Smooth muscle cell (in vitro differentiated cells): ENCODE data around the gene CRADD. TPM values are rescaled to one million over a fixed set of nuclear protein-coding genes. Genes with fewer than 3 reads are reported as not detected.
A peak's percentile ranks its signal among the peaks of the same experiment; 100 is the strongest.

Experiments used
- DNase-seq: peaks from one replicate; lab custom pipeline; 2025; ENCODE audit not compliant: unreplicated experiment; lab: John Stamatoyannopoulos, UW
- H2AFZ ChIP-seq: fragments of 200-600 bp; sonication (generic); 2 replicates; pipeline ENCODE4 v1.6.0; 2016; ENCODE audit warnings: antibody characterized with exemption, low read depth, mild to moderate bottlenecking
- H3F3A ChIP-seq: fragments of 200-600 bp; sonication (generic); 2 replicates; pipeline ENCODE4 v1.6.0; 2017; ENCODE audit warnings: antibody characterized with exemption, low read depth
- H3K27ac ChIP-seq: fragments of 200-600 bp; sonication (generic); 2 replicates; pipeline ENCODE4 v1.5.1; 2016; ENCODE audit warnings: low read depth, mild to moderate bottlenecking
- H3K27me3 ChIP-seq: fragments of 200-600 bp; sonication (generic); 2 replicates; pipeline ENCODE4 v1.6.1; 2016; ENCODE audit warnings: low read depth, mild to moderate bottlenecking
- H3K36me3 ChIP-seq: fragments of 200-600 bp; sonication (generic); 2 replicates; pipeline ENCODE4 v1.5.1; 2016; ENCODE audit warnings: low read depth
- H3K4me1 ChIP-seq: fragments of 200-600 bp; sonication (generic); 2 replicates; pipeline ENCODE4 v1.5.1; 2016; ENCODE audit warnings: low read depth
- H3K4me2 ChIP-seq: fragments of 200-600 bp; sonication (generic); 2 replicates; pipeline ENCODE4 v1.6.0; 2016; ENCODE audit warnings: mild to moderate bottlenecking
- H3K4me3 ChIP-seq: fragments of 200-600 bp; sonication (generic); 2 replicates; pipeline ENCODE4 v1.5.1; 2016; ENCODE audit warnings: mild to moderate bottlenecking
- H3K79me2 ChIP-seq: fragments of 200-600 bp; sonication (generic); 2 replicates; pipeline ENCODE4 v1.6.0; 2016; ENCODE audit warnings: low read depth, mild to moderate bottlenecking
- H3K9ac ChIP-seq: fragments of 200-600 bp; sonication (generic); 2 replicates; pipeline ENCODE4 v1.6.0; 2016; ENCODE audit warnings: low read depth
- H3K9me3 ChIP-seq: fragments of 200-600 bp; sonication (generic); replicated peaks from 2 replicates; pipeline ENCODE4 v1.5.1; 2016; ENCODE audit warnings: low read depth
- H4K20me1 ChIP-seq: fragments of 200-600 bp; sonication (generic); 2 replicates; pipeline ENCODE4 v1.6.0; 2016; ENCODE audit warnings: low read depth
- WGBS: methylation state at CpG from one replicate; pipeline ENCODE4 v1.1.7; 2016; ENCODE audit warnings: low lambda C conversion rate; 5-methylcytosine and 5-hydroxymethylcytosine counted together
- polyA plus RNA-seq: library from polyadenylated mRNA; unstranded; fragments of >200 nt; fragmentation: Nextera tagmentation; extraction: Ambion mirVana; gene quantifications from 2 replicates; pipeline ENCODE4 v1.2.1, GENCODE V29; 2016
- total RNA-seq: library from RNA; depleted of rRNA; stranded (reverse); fragments of >200 nt; gene quantifications from 2 replicates; pipeline ENCODE4 v1.2.3, GENCODE V29; 2014
- TF ChIP-seq, protein P1 (sequence below): fragments of 200-600 bp; sonication (generic); IDR thresholded peaks from 2 replicates; pipeline ENCODE4 v1.5.1; 2017; ENCODE audit warnings: borderline replicate concordance, mild to moderate bottlenecking, antibody characterized with exemption; ENCODE audit not compliant: insufficient read depth, poor library complexity, severe bottlenecking

Gene CRADD
- total and polyA plus RNA-seq, 2 experiments from 2014 or later: 10.7 to 28.6 TPM

DNA sequence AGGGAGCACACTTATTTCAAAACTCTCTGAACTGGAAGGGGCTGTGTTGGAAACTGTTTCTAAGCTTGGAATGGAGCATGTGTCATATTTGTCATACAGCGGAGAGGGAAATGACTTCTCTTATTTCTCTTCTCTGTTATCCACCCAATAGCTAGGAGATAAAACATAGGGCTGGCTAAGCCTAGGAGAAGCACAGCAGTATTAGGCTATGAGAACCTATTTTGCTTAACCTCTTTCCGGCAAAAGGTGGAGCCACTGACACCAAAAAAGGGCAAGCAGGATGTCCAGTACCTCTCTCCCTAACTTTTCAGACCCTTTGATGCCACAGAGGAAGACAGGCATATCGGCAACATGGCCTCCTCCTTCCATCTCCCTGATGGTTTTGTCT lies 148.3 kb downstream of the CRADD start:
- H3K4me3 ChIP-seq: no peak overlapping the region

DNA sequence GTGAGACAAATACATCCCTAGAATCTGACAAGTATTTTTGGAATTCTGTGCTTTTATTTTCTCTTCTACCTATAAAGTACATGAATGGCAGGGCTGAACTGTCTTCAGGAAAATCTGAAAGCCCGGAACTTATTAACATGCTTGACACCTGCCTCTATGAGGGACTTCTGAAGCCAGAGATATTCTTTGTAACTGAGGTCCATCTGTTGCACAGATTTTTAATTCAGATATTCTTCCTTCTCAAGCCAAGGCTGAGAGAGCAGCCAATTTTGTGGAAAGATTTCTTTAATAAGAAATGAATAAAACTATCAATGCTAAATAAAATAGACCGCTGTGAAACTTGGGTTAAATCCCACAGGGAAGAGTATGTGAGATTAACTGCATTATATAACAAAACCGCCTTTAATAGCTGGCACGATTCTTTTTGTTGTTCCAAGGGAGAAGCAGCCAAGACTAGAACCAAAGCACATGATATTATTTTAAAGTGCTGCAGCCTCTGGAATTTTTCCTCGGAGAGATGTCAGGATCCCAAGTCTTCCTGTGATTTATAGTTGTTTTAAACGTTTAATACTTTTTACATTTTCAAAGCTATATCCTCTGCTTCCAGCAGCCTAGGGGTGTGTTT lies 148.9 kb downstream of the CRADD start:
- no peaks in the 10 kb centered on the region for H3K27me3 ChIP-seq
- TF ChIP-seq, protein P1, sequence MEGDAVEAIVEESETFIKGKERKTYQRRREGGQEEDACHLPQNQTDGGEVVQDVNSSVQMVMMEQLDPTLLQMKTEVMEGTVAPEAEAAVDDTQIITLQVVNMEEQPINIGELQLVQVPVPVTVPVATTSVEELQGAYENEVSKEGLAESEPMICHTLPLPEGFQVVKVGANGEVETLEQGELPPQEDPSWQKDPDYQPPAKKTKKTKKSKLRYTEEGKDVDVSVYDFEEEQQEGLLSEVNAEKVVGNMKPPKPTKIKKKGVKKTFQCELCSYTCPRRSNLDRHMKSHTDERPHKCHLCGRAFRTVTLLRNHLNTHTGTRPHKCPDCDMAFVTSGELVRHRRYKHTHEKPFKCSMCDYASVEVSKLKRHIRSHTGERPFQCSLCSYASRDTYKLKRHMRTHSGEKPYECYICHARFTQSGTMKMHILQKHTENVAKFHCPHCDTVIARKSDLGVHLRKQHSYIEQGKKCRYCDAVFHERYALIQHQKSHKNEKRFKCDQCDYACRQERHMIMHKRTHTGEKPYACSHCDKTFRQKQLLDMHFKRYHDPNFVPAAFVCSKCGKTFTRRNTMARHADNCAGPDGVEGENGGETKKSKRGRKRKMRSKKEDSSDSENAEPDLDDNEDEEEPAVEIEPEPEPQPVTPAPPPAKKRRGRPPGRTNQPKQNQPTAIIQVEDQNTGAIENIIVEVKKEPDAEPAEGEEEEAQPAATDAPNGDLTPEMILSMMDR: no peak
- no peaks in the 10 kb centered on the region for H3K79me2 ChIP-seq
- no peak overlapping the region for H3K4me2 ChIP-seq
- no peak for DNase-seq
- no peaks in the 10 kb centered on the region for H4K20me1 ChIP-seq
- no peak overlapping the region for H3K27ac ChIP-seq
- H3K9me3 ChIP-seq: no peaks in the 10 kb centered on the region
- no peak overlapping the region for H3K9ac ChIP-seq
- H3K4me1 ChIP-seq: peaks cover 7% of the 10 kb centered on the region
- 79% methylated on average over 6 of the region's 6 CpGs for WGBS
- no peak overlapping the region for H2AFZ ChIP-seq
- H3F3A ChIP-seq: no peaks in the 10 kb centered on the region
- H3K36me3 ChIP-seq: no peaks in the 10 kb centered on the region
- no peak overlapping the region for H3K4me3 ChIP-seq

More for the DNA sequence above, 148.3 kb downstream of the CRADD start:
- no peak overlapping the region for H2AFZ ChIP-seq
- peak overlapping the region; percentile 5 for H3K27ac ChIP-seq
- H3K36me3 ChIP-seq: no peaks in the 10 kb centered on the region
- no peaks in the 10 kb centered on the region for H3F3A ChIP-seq
- H3K27me3 ChIP-seq: no peaks in the 10 kb centered on the region
- no peak for DNase-seq
- TF ChIP-seq, protein P1: no peak
- H3K4me2 ChIP-seq: peak overlapping the region; percentile 42
- H3K4me1 ChIP-seq: peaks cover 7% of the 10 kb centered on the region
- no peaks in the 10 kb centered on the region for H4K20me1 ChIP-seq
- H3K9me3 ChIP-seq: no peaks in the 10 kb centered on the region
- 83% methylated on average over 3 of the region's 3 CpGs for WGBS
- no peaks in the 10 kb centered on the region for H3K79me2 ChIP-seq
- H3K9ac ChIP-seq: no peak overlapping the region

DNA sequence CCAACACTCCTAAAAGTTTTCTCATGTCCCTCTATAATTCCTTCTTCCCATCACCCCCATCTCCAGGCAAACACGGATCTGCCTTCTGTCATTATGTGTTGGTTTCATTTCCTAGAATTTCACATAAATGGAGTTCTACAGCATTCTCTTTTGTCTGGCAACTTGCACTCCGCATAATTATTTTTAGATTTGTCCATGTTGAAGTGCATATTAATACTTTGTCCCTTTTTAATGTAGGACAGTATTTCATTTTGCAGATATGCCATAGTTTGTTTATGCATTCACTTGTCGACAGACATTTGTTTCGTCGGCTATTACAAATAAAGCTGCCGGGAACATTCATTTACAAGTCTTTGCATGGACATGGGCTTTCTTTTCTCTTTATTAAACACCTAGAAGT lies 150.0 kb downstream of the CRADD start:
- H3K4me2 ChIP-seq: no peak overlapping the region
- no peak overlapping the region for H3K9ac ChIP-seq
- 87% methylated on average over 6 of the region's 6 CpGs for WGBS
- H2AFZ ChIP-seq: no peak overlapping the region
- peaks cover 7% of the 10 kb centered on the region for H3K4me1 ChIP-seq
- no peaks in the 10 kb centered on the region for H3F3A ChIP-seq
- H3K9me3 ChIP-seq: no peaks in the 10 kb centered on the region
- H3K79me2 ChIP-seq: no peaks in the 10 kb centered on the region
- H4K20me1 ChIP-seq: no peaks in the 10 kb centered on the region
- H3K27me3 ChIP-seq: no peaks in the 10 kb centered on the region
- TF ChIP-seq, protein P1: no peak
- no peak overlapping the region for H3K27ac ChIP-seq
- no peak overlapping the region for H3K4me3 ChIP-seq
- no peak for DNase-seq
- no peaks in the 10 kb centered on the region for H3K36me3 ChIP-seq

DNA sequence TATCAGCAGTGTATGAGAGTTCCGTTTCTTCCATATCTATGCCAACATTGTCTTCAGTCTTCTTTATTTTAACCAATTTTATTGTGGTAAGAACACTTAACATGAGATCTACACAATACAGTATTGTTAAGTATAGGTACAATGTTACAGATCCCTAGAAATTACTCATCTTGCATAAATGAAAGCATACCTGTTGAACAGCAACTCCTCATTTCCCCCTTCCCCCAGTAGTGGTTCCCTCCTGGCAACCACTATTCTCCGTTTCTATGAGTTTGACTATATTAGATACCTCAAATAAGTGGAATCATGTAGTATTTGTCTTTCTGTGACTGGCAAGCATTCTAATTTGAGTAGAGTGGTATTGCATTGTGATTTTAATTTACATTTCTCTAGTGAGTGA lies 150.5 kb downstream of the CRADD start:
- 88% methylated on average over 2 of the region's 2 CpGs for WGBS
- H3K9ac ChIP-seq: no peak overlapping the region
- H3K4me3 ChIP-seq: no peak overlapping the region
- H3K4me2 ChIP-seq: no peak overlapping the region
- no peaks in the 10 kb centered on the region for H3K79me2 ChIP-seq
- H3F3A ChIP-seq: no peaks in the 10 kb centered on the region
- no peak overlapping the region for H2AFZ ChIP-seq
- H3K27ac ChIP-seq: no peak overlapping the region
- H3K9me3 ChIP-seq: no peaks in the 10 kb centered on the region
- TF ChIP-seq, protein P1: no peak
- H3K27me3 ChIP-seq: no peaks in the 10 kb centered on the region
- H4K20me1 ChIP-seq: no peaks in the 10 kb centered on the region
- no peak for DNase-seq
- no peaks in the 10 kb centered on the region for H3K36me3 ChIP-seq
- peaks cover 7% of the 10 kb centered on the region for H3K4me1 ChIP-seq
